Activated CD4-positive, alpha-beta T cell treated with anti-CD3 and anti-CD28 coated beads, Interleukin-2, amount 10 ng/mL, durations not matched to agents 7 days and 5 days (primary cell): ENCODE measurements around the gene UCHL3. TPM values are rescaled to one million over a fixed set of nuclear protein-coding genes. Genes with fewer than 3 reads are reported as not detected.

ENCODE experiments used
- CTCF ChIA-PET: fragments of 350-600 bp; sonication (Branson Sonifier 250); formaldehyde crosslinking; loops from one replicate; lab custom pipeline; 2021; ENCODE audit warnings: antibody characterized with exemption; lab: Charles Lee
- POLR2A ChIA-PET: fragments of 350-600 bp; sonication (Branson Sonifier 250); formaldehyde crosslinking; loops from one replicate; lab custom pipeline; 2021; ENCODE audit warnings: antibody characterized with exemption; lab: Charles Lee
- DNase-seq: peaks from one replicate; pipeline ENCODE4 v3.0.0-alpha.2; 2020
- H3K27ac Mint-ChIP-seq: one replicate; pipeline ENCODE4 v1.8.0; 2021; ENCODE audit warnings: mild to moderate bottlenecking, moderate library complexity, mixed read lengths
- H3K27me3 Mint-ChIP-seq: one replicate; pipeline ENCODE4 v1.8.0; 2021; ENCODE audit warnings: mixed read lengths
- H3K36me3 Mint-ChIP-seq: one replicate; pipeline ENCODE4 v1.8.0; 2021; ENCODE audit warnings: low read depth, mixed read lengths
- H3K4me1 Mint-ChIP-seq: one replicate; pipeline ENCODE4 v1.8.0; 2021; ENCODE audit warnings: mixed read lengths
- H3K4me3 Mint-ChIP-seq: one replicate; pipeline ENCODE4 v1.8.0; 2021; ENCODE audit warnings: mild to moderate bottlenecking, moderate library complexity, mixed read lengths
- H3K9me3 Mint-ChIP-seq: one replicate; pipeline ENCODE4 v1.8.0; 2021; ENCODE audit warnings: mixed read lengths
- total RNA-seq, 2 experiments: library from RNA; stranded (reverse); gene quantifications; one replicate each; pipeline ENCODE4 v1.2.3, GENCODE V29; 2021

Gene UCHL3
- total RNA-seq, 2 experiments from 2014 or later, result 37.6 to 40.6 TPM

GRCh38 chr13:75639454-75639853 lies 89.9 kb downstream of the UCHL3 start:
- H3K27me3 Mint-ChIP-seq, result peaks cover 24% of the 10 kb centered on the region
- no peak overlapping the region for H3K4me3 Mint-ChIP-seq
- H3K4me1 Mint-ChIP-seq, result peaks cover 26% of the 10 kb centered on the region
- no peak for DNase-seq
- ChIA-PET POLR2A (no interaction called here), CTCF (interaction anchor here (0.5 to 0.9 kb wide), 2 partner anchors 53 to 239 kb away, joined by 3 read pairs; no protein-coding TSS in a partner anchor)
- no peak overlapping the region for H3K27ac Mint-ChIP-seq
- peaks cover 3% of the 10 kb centered on the region for H3K36me3 Mint-ChIP-seq
- no peaks in the 10 kb centered on the region for H3K9me3 Mint-ChIP-seq

- Mint-ChIP-seq H3K36me3 (peaks cover 3% of the 10 kb centered on the region), H3K4me1 (peaks cover 22% of the 10 kb centered on the region), H3K9me3 (no peaks in the 10 kb centered on the region), H3K27me3 (peaks cover 21% of the 10 kb centered on the region), H3K4me3 (no peak overlapping the region), H3K27ac (no peak overlapping the region)
- CTCF ChIA-PET, result no interaction called here
- POLR2A ChIA-PET, result no interaction called here
- DNase-seq, result no peak
Observed at GRCh38 chr13:75641026-75641425, 91.4 kb downstream of the UCHL3 start.

- no peak for DNase-seq
- POLR2A ChIA-PET, result no interaction called here
- Mint-ChIP-seq H3K27me3 (peaks cover 10% of the 10 kb centered on the region), H3K4me1 (peaks cover 11% of the 10 kb centered on the region), H3K27ac (no peak overlapping the region), H3K9me3 (no peaks in the 10 kb centered on the region), H3K4me3 (no peak overlapping the region), H3K36me3 (no peaks in the 10 kb centered on the region)
- CTCF ChIA-PET, result no interaction called here
Observed at GRCh38 chr13:75643182-75643581, 93.6 kb downstream of the UCHL3 start.

DNA sequence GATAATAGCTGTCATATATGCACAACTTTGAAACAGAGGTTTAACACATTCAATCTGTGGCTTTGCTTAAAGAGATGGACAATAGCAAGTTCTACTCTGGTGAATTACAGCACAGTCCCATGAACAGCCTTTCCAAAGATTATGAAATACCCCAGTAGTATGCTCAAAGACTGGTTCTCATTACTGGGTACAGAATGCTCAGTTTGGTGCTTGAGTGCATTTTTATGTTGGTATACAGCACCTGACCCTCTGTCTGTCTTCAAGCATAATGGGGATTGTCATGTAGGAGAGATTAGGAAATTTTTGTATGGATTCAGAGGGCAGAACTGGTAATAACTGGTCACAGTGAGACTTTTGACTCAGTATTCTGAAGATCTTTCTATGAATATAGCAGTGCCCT lies 94.1 kb downstream of the UCHL3 start:
- Mint-ChIP-seq H3K36me3 (no peaks in the 10 kb centered on the region), H3K27ac (no peak overlapping the region), H3K4me1 (peaks cover 10% of the 10 kb centered on the region), H3K27me3 (peaks cover 6% of the 10 kb centered on the region), H3K9me3 (no peaks in the 10 kb centered on the region), H3K4me3 (no peak overlapping the region)
- no peak for DNase-seq
- ChIA-PET POLR2A (no interaction called here), CTCF (no interaction called here)

- H3K9me3 Mint-ChIP-seq, result no peaks in the 10 kb centered on the region
- H3K27me3 Mint-ChIP-seq, result no peaks in the 10 kb centered on the region
- peaks cover 10% of the 10 kb centered on the region for H3K4me1 Mint-ChIP-seq
- no peak overlapping the region for H3K27ac Mint-ChIP-seq
- POLR2A ChIA-PET, result no interaction called here
- H3K36me3 Mint-ChIP-seq, result no peaks in the 10 kb centered on the region
- CTCF ChIA-PET, result interaction anchor here (0.6 kb wide), 1 partner anchor 461 kb away, joined by 3 read pairs; no protein-coding TSS in a partner anchor
- DNase-seq, result no peak
- no peak overlapping the region for H3K4me3 Mint-ChIP-seq
Observed at GRCh38 chr13:75645141-75645540, 95.5 kb downstream of the UCHL3 start.

GRCh38 chr13:75647126-75647784 lies 97.7 kb downstream of the UCHL3 start:
- no peaks in the 10 kb centered on the region for H3K4me1 Mint-ChIP-seq
- no peaks in the 10 kb centered on the region for H3K27me3 Mint-ChIP-seq
- no peak overlapping the region for H3K4me3 Mint-ChIP-seq
- DNase-seq, result no peak
- ChIA-PET POLR2A (no interaction called here), CTCF (interaction anchor here (0.6 kb wide), 1 partner anchor 290 kb away, joined by 4 read pairs; no protein-coding TSS in a partner anchor)
- H3K36me3 Mint-ChIP-seq, result no peaks in the 10 kb centered on the region
- H3K27ac Mint-ChIP-seq, result no peak overlapping the region
- no peaks in the 10 kb centered on the region for H3K9me3 Mint-ChIP-seq

DNA sequence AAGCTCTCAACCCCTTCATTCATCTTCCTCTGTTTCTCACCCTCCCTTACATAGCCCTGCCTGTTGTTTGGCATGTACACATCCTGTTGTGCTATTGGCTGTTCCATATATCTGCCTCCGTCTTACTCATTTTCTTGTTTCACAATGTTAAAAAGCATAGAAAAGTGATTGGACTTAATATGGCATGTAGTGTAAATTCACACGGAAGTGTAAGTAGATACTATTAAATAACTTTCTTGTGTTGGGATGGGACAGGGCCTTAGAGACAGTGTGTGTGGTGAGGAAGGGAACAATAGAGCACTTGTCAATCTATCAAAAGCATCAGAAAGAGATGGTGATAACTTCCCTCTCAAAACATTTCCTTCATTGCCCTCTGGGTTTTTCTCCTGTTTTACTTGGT lies 98.9 kb downstream of the UCHL3 start:
- ChIA-PET POLR2A (no interaction called here), CTCF (no interaction called here)
- Mint-ChIP-seq H3K27me3 (no peaks in the 10 kb centered on the region), H3K4me3 (no peak overlapping the region), H3K4me1 (no peaks in the 10 kb centered on the region), H3K36me3 (no peaks in the 10 kb centered on the region), H3K27ac (no peak overlapping the region), H3K9me3 (no peaks in the 10 kb centered on the region)
- no peak for DNase-seq

- Mint-ChIP-seq H3K36me3 (no peaks in the 10 kb centered on the region), H3K27me3 (no peaks in the 10 kb centered on the region), H3K4me1 (no peaks in the 10 kb centered on the region), H3K27ac (no peak overlapping the region), H3K9me3 (no peaks in the 10 kb centered on the region), H3K4me3 (no peak overlapping the region)
- POLR2A ChIA-PET, result no interaction called here
- no peak for DNase-seq
- CTCF ChIA-PET, result no interaction called here
Observed at GRCh38 chr13:75651013-75651412, 101.4 kb downstream of the UCHL3 start.

DNA sequence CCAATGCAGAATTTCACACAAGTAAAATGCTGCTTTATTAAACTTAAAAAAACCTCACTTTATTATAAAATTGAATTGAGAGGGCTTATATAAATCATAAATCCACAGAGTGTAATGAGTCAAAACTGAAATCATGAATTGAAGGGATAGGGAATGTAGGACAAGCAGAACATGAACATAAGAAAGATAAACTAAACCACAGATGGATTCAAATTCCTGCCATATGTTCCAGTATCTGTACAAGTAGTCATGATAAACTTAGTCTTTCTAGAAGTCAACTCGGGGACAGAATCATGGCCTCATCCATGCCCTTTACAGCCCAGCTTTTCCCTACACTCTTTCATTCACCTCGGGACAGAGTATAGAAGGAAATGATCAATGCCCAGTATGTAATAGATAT lies 103.1 kb downstream of the UCHL3 start:
- Mint-ChIP-seq H3K9me3 (no peaks in the 10 kb centered on the region), H3K27me3 (no peaks in the 10 kb centered on the region), H3K4me1 (no peaks in the 10 kb centered on the region), H3K4me3 (no peak overlapping the region), H3K27ac (no peak overlapping the region), H3K36me3 (no peaks in the 10 kb centered on the region)
- ChIA-PET CTCF (no interaction called here), POLR2A (no interaction called here)
- no peak for DNase-seq

Other genes with a start within 250 kb of the UCHL3 start
- 10 to 100 TPM; 27.2 to 32.9 TPM for gene TBC1D4, start 67.6 kb upstream of the UCHL3 start, total RNA-seq
- 100 to 1,000 TPM; 135 TPM for gene COMMD6, start 11.9 kb upstream of the UCHL3 start, total RNA-seq
- gene LMO7, start 86.5 kb downstream of the UCHL3 start, total RNA-seq, result 10 to 100 TPM; 23.1 to 30.7 TPM